IPS-20b (cell line): ENCODE measurements around the gene DAGLA.

Experiments
- H3K27ac ChIP-seq: one replicate; pipeline ENCODE4 v1.5.1; 2013; ENCODE audit warnings: low read length
- H3K27me3 ChIP-seq: 2 replicates; pipeline ENCODE4 v1.6.1; 2013; ENCODE audit warnings: mild to moderate bottlenecking, low read length, inconsistent platforms; ENCODE audit not compliant: insufficient read depth
- H3K36me3 ChIP-seq: 2 replicates; pipeline ENCODE4 v1.6.1; 2013; ENCODE audit warnings: low read depth, mild to moderate bottlenecking, inconsistent platforms, low read length, moderate library complexity; ENCODE audit not compliant: insufficient read depth
- H3K4me1 ChIP-seq: 2 replicates; pipeline ENCODE4 v1.6.1; 2013; ENCODE audit warnings: mild to moderate bottlenecking, control low read depth, inconsistent platforms, low read length, moderate library complexity; ENCODE audit not compliant: insufficient read depth
- H3K4me3 ChIP-seq: 2 replicates; pipeline ENCODE4 v1.5.1; 2013; ENCODE audit warnings: mild to moderate bottlenecking, low read length, inconsistent platforms
- H3K9ac ChIP-seq: 2 replicates; pipeline ENCODE4 v1.6.1; 2013; ENCODE audit warnings: low read depth, mild to moderate bottlenecking, inconsistent platforms, low read length, moderate library complexity
- H3K9me3 ChIP-seq: 2 replicates; pipeline ENCODE4 v1.6.1; 2013; ENCODE audit warnings: mild to moderate bottlenecking, low read depth, low read length, inconsistent platforms; ENCODE audit not compliant: insufficient read depth

The DAGLA gene

DNA sequence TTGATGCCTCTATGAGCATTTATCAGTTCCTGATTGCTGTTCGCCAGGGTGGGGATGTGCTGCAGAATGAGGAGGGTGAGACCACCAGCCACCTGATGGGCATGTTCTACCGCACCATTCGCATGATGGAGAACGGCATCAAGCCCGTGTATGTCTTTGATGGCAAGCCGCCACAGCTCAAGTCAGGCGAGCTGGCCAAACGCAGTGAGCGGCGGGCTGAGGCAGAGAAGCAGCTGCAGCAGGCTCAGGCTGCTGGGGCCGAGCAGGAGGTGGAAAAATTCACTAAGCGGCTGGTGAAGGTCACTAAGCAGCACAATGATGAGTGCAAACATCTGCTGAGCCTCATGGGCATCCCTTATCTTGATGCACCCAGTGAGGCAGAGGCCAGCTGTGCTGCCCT lies 115.3 kb downstream of the DAGLA start:
- no peak overlapping the region for H3K9ac ChIP-seq
- H3K36me3 ChIP-seq, result peaks cover 56% of the 10 kb centered on the region
- no peak overlapping the region for H3K27ac ChIP-seq
- H3K9me3 ChIP-seq, result no peaks in the 10 kb centered on the region
- peaks cover 4% of the 10 kb centered on the region; the same call in 1 of the 2 replicates for H3K4me1 ChIP-seq
- no peak overlapping the region for H3K4me3 ChIP-seq
- H3K27me3 ChIP-seq, result no peaks in the 10 kb centered on the region

GRCh38 chr11:61795876-61796526 lies 115.8 kb downstream of the DAGLA start:
- H3K9me3 ChIP-seq, result no peaks in the 10 kb centered on the region
- H3K27ac ChIP-seq, result no peak overlapping the region
- no peaks in the 10 kb centered on the region for H3K27me3 ChIP-seq
- peaks cover 59% of the 10 kb centered on the region for H3K36me3 ChIP-seq
- H3K4me1 ChIP-seq, result peaks cover 4% of the 10 kb centered on the region; the same call in 1 of the 2 replicates
- no peak overlapping the region for H3K9ac ChIP-seq
- H3K4me3 ChIP-seq, result no peak overlapping the region
